AG09309 (cell line): ENCODE results near the gene ILKAP.

Experiments
- DNase-seq: peaks from one replicate; pipeline ENCODE4 v3.0.0-alpha.2; 2010; ENCODE audit warnings: low read depth
- H3K4me3 ChIP-seq: 2 replicates; pipeline ENCODE4 v1.5.1; 2011; ENCODE audit warnings: mild to moderate bottlenecking, low read depth, low read length, moderate library complexity; ENCODE audit not compliant: control insufficient read depth
- TF ChIP-seq, protein P1 (sequence below): IDR thresholded peaks from 2 replicates; pipeline ENCODE4 v1.5.1; 2011; ENCODE audit warnings: mild to moderate bottlenecking, low read depth, low read length, inconsistent platforms; ENCODE audit not compliant: insufficient read depth, control insufficient read depth; ENCODE audit errors: missing control alignments

ILKAP gene

DNA sequence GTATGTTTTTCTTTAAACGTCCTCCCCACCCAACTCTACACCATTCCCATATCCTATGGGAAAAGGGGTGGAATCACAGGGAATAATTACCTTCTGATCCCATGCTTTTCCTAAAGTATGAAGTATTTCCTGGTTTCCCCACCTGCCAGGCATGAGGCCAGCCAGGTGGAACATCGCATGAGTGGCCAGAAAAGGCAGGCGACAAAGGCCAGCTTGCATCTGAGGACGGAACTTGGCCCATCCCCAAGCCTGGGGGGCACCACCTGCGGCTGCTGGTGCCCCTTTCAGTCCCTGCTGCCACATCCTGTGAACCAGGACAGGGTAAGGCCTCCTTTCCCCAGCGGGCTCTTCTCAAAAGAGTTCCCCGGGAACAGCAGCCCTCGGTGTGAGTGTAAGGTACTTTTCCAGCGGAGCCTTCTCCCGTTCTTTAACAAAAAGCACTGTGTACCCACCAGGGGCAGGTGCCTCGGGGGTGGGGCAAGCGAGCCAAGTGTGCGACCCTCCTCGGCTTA is 45.9 kb downstream of the ILKAP start:
- no peak for DNase-seq
- no peak overlapping the region for H3K4me3 ChIP-seq
- TF ChIP-seq, protein P1, sequence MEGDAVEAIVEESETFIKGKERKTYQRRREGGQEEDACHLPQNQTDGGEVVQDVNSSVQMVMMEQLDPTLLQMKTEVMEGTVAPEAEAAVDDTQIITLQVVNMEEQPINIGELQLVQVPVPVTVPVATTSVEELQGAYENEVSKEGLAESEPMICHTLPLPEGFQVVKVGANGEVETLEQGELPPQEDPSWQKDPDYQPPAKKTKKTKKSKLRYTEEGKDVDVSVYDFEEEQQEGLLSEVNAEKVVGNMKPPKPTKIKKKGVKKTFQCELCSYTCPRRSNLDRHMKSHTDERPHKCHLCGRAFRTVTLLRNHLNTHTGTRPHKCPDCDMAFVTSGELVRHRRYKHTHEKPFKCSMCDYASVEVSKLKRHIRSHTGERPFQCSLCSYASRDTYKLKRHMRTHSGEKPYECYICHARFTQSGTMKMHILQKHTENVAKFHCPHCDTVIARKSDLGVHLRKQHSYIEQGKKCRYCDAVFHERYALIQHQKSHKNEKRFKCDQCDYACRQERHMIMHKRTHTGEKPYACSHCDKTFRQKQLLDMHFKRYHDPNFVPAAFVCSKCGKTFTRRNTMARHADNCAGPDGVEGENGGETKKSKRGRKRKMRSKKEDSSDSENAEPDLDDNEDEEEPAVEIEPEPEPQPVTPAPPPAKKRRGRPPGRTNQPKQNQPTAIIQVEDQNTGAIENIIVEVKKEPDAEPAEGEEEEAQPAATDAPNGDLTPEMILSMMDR: no peak

DNA sequence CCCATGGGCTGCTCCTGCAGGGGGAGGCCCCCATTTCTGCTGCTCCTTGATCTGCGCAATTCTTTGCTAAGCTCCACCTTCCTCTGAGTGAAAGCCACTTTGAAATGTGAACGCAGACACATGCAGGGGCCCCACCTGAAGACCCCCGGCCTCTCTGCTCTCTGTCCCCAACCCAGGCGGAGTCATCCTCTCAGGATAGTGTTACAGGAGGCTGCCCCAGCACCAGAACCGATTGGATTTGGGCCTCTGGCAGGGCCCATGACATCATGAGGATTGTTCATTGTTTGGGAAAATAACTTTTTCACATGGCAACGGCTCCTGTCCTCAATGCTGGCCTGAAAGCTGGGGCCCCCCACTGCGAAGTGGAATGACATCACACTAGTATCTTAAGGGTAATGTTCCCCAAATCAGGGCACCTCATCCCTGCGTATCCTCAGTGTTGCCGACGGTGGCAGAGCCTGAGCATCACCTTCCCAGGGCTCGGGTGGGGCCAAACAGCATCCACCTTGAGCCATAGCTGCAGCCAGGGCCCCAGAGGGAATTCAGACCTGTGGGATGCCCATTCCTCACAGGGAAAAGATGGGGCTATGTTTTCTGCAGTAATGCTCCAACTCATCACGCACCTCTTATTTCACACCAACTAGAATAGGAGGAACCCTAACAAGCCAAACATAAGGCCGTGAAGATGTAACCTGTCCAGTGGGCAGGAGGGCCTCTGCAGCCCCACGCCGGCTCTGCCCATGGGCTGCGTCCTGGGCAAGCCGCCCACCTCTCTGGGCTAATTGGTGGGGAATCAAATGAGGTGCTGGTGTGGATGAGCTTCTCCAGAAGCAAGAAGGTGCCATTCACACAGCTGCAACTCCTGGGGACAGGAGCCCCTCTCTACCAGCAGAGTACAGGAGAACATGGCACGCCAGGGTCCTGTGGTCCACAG is 47.5 kb downstream of the ILKAP start:
- TF ChIP-seq, protein P1: no peak
- no peak overlapping the region for H3K4me3 ChIP-seq
- no peak for DNase-seq

DNA sequence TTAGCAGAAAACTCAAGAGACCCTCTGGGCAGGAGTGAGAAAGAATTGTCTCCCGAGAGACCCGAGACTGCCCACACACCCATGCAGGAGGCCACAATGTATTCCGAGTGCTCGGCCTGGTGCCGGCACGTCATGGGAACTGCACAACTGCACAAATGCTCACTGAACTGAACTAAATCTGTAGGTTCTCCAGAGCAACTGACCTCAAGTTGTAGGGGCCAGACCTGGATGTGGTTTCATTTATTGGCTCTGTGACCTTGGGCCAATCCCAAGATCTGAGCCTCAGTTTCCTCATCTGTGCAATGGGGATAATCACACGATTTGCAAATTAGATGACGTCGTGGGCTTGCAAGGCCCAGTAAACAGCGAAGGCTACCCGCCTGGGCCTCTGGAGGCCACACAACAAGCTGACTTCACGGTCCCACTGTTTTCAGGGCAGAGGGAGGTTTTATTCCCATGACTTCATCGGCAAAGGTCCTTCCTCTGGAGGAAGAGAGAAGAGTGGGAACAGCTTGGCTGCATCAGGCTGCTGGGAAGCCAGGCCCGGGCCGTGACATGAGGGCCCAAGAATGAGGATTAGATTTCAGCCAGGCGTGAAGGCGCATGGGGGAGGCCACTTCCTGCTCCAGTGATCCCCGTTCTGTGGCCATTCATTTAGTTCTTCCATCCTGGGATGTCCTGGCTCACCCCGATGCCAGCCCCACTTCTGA is 48.3 kb downstream of the ILKAP start:
- H3K4me3 ChIP-seq: no peak overlapping the region
- DNase-seq: no peak
- TF ChIP-seq, protein P1: no peak

DNA sequence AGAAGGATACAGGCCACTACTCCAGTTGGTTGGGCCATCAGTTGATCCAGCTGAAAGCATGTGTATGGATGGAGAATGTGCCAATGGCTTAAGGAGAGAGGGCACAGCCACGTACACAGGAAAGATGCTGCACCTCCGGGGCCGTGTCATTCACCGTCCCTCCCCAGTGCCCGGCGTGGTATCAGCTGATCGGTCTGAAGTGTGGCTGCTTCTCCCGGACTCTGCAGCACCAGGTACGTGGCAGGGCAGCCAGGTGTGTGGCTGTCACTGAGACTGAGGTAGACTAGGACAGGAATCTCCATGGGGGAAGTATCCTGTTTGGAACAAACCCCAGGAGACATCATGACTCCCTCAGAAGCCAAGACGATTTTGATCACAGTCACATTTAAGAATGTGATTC is 48.9 kb downstream of the ILKAP start:
- no peak for DNase-seq
- TF ChIP-seq, protein P1: no peak
- H3K4me3 ChIP-seq: no peak overlapping the region

DNA sequence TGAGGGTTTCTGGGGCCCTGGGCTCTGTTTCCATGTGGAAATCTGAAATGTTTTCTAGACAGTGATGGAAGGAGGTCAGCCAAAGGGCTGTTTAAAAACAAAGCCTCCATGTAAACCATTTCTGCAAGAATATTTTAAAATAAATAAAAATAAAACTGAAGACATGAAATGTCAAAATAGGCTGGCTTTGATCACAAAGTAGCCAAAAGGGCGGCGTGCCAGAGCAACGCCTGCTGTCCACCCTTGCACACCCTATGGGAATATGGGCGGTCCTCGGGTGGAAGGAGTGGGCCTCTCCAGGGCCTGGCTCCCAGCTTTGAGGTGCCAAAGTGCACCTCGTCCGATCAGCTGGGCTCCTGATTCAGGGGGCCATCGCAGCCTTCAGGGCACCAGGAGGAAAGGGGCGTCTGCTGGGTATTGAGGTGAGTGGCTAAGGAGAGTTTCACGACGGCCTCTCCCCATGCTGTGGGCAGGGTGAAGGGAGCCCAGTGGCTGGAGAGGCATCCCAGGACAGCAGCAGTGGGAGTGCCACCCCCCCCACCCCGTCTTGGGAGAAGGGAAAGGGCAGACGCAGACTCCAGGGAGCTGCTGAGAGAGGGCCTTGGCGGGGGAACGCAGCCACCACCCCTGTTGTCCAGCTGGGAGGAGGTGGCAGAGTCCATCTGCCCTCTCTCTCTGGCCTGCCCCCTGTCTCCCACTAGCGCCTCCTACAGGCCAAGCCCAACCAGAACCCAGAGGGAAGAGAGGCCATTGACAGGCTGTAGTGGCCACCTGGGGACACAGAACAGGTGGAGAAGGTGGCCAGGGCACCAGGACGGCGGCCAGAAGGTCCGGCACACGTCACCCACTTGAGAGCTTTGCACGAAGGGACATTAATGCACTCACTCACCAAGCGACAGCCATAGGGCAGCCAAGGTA is 50.5 kb downstream of the ILKAP start:
- no peak overlapping the region for H3K4me3 ChIP-seq
- TF ChIP-seq, protein P1: no peak
- no peak for DNase-seq

DNA sequence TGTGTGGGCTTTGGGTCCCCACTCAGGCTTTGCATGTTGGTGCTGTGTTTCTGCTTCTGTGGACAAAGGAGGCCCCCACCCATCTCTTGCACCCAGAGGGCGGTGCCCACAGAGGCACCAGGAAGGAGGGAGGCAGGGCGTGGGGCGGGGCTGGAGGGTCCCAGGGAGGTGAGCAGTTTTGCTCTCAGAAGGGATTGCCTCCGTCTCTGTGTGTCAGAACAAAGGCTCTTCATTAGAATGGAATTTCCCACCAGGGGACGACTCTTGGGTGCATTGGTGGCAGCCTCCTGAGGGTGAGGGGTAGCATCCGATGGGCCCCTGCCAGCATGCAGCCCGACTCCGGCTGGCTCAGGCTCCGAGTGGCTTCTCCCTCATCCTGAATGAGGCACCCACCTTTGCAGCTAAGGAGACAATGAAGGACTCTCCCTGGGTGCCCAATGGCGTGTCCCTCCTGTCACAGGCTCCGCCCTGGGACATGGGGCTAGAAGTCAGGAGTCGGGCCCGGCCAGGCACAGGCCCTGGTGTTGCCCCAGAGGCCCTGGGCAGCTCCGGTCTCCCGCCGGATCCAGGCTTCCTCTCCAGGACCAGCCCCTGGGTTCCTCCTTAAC is 51.8 kb downstream of the ILKAP start:
- no peak for DNase-seq
- no peak overlapping the region for H3K4me3 ChIP-seq
- TF ChIP-seq, protein P1: no peak
